22Rv1 (cell line): ENCODE data around the gene PHPT1.

ENCODE experiments used
- H3K27ac ChIP-seq: fragments of 450-650 bp; 2 replicates; pipeline ENCODE4 v1.5.1; 2017
- CTCF ChIP-seq: fragments of 450-650 bp; IDR thresholded peaks from 2 replicates; pipeline ENCODE4 v1.5.1; 2017; ENCODE audit warnings: mild to moderate bottlenecking
- ZFX ChIP-seq: fragments of 450-650 bp; IDR thresholded peaks from 2 replicates; pipeline ENCODE4 v1.6.1; 2017; ENCODE audit warnings: antibody characterized with exemption, borderline replicate concordance

The PHPT1 gene

DNA sequence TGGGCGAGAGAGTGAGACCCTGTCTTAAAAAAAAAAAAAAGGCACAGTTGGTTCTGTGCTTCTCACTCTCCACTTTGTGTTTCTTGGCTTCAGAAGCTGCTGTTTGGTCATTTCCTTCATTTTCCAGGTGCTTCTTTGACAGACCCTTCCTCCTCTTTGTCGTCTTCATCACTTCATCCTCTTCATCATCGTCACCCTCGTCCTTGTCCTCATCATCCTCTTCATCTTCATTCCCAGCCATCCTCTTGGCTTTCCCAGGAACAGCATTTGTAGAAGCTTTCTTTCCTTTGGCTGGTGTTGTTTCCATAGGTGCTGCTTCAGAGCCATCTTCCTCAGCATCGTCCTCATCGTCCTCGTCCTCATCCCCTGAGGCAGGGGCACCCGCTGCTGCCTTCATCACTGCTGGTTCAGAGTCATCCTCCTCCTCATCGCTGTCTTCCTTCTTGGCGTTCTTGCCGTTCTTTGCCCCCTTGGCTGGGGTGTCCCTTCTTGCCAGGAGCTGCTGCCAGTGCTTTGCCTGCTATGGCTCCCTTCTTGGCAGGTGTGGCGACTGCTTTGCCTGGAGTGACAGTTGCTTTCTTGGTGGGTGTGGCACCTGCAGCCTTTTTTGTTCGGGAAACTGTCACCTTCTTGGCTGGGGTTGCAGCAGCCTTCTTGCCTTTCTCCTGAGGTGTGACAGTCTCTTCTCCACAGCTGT, 34.3 kb upstream of the PHPT1 start:
- no peak overlapping the region for H3K27ac ChIP-seq
- TF ChIP-seq ZFX = no peak
- TF ChIP-seq CTCF = no peak

- no peak overlapping the region for H3K27ac ChIP-seq
- TF ChIP-seq CTCF (no peak), ZFX (no peak)
Measured at GRCh38 chr9:136815422-136815782, 33.8 kb upstream of the PHPT1 start.

- H3K27ac ChIP-seq = no peak overlapping the region
- TF ChIP-seq CTCF = no peak
Measured at GRCh38 chr9:136820971-136821825, 28.0 kb upstream of the PHPT1 start.

GRCh38 chr9:136821826-136822544, 27.2 kb upstream of the PHPT1 start:
- TF ChIP-seq CTCF = no peak
- TF ChIP-seq ZFX = no peak

DNA sequence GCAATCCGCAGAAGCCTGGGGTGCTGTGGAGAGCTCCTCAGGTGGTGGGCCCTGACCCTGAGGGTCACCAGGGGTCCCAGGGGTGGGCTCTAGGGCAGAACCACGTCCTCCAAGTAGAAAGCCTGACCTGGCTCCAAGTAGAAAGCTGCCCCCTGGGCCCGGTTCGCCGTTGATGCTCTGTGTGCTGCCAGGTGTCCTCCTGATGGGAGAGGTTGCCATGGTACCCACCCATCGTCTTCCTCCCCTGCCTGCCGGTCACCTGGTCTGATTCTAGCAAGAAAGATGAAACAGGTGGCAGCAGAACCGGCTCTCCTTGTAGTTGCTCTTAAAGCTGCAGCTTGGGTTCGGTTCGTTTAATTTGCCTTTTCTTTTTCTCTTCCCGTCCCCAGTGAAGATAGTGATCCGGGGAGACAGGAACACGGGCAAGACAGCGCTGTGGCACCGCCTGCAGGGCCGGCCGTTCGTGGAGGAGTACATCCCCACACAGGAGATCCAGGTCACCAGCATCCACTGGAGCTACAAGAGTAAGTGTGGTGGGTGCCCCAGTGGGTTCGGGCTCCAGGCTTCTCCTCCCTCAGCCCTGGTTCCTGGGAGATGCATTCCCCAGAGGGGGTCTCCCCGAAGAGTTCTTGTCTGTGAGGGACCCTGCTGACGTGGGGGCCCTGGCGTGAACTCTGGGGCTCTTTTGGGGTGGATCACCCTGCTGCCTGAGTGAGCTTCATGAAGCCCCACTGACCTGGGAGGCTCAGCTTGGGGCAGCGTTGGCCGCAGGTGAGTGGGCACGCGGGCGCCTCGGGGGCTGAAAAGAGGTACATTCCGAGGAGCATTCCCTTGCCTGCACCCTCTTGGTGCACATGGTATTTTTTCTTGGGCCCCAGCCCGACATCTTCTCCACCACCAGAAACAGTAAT, 25.8 kb upstream of the PHPT1 start:
- H3K27ac ChIP-seq = no peak overlapping the region
- no peak for TF ChIP-seq ZFX
- TF ChIP-seq CTCF = no peak

More at GRCh38 chr9:136821826-136822544, 27.2 kb upstream of the PHPT1 start:
- no peak overlapping the region for H3K27ac ChIP-seq

DNA sequence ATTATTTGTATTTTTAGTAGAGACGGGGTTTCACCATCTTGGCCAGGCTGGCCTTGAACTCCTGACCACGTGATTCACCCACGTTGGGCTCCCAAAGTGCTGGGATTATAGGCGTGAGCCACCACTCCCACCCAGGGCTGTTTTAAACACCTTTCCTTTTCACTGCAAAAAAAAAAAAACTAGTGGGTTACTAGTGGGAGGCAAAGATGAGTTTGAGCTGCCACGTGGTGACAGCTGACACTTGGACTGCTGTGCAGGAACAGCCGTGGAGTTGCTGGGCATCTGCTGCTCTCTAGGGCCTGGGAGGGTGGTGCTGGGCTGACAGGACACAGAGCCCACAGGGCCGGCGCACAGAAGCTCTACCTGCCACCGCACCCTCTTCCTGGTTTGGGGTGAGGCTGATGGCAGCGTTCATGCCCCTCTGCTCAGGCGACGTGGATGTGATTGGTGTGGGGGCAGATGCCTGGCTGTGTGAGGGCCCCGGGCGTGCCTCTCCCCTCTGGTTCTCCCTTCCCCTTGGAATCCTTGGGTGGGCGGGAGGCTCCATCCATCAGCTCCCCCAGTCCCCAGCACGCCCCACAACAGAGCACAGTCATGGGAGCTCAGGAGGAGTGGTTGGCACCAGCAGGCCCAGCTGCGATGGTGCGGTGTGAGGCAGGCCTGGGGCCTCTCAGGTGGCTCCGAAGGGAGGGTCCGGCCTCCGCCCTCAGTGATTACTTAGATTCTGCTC, 24.5 kb upstream of the PHPT1 start:
- no peak for TF ChIP-seq ZFX
- no peak overlapping the region for H3K27ac ChIP-seq
